Left lung (tissue), 10 donors: ENCODE data around the gene P2RX2. TPM values are rescaled to one million over a fixed set of nuclear protein-coding genes. Genes with fewer than 3 reads are reported as not detected.

Source experiments
- ATAC-seq: fragments of 200-7000 bp; cut with Tn5 transposase; one replicate; pipeline ENCODE4 v1.9.1; 2020; ENCODE audit warnings: moderate library complexity
- DNase-seq, 4 donors: peaks; one replicate each; pipeline ENCODE4 v3.0.0-alpha.2; 2013 to 2020
- H3K27ac ChIP-seq, 2 donors: fragments of 200-600 bp; sonication (generic) in 1 of 2; one replicate each; pipeline versions ENCODE4 v1.5.0 to v1.8.0; 2020 to 2021
- H3K27me3 ChIP-seq, 2 donors: fragments of 200-600 bp; sonication (generic) in 1 of 2; one replicate each; pipeline versions ENCODE4 v1.5.0 to v1.8.0; 2020 to 2021
- H3K36me3 ChIP-seq, 2 donors: fragments of 200-600 bp; sonication (generic) in 1 of 2; one replicate each; pipeline versions ENCODE4 v1.5.0 to v1.8.0; 2020 to 2021
- H3K4me1 ChIP-seq, 2 donors: fragments of 200-600 bp; one replicate each; pipeline ENCODE4 v1.8.0; 2021
- H3K4me3 ChIP-seq, 2 donors: fragments of 200-600 bp; sonication (generic) in 1 of 2; one replicate each; pipeline versions ENCODE4 v1.5.0 to v1.8.0; 2020 to 2021; ENCODE audit warnings: mild to moderate bottlenecking in 1 of 2
- H3K9me3 ChIP-seq, 2 donors: fragments of 200-600 bp; sonication (generic) in 1 of 2; one replicate each; pipeline versions ENCODE4 v1.5.0 to v1.8.0; 2020 to 2021
- intact Hi-C, 2 donors: fragments of 100-400 bp; cut with DNase I; formaldehyde crosslinking; loops; one replicate each; pipeline versions ENCODE4 v1.11.2 to v1.14.2; 2022
- polyA plus RNA-seq, 6 donors: library from polyadenylated mRNA; unstranded; fragments of 120-200 nt; gene quantifications; one replicate each; pipeline ENCODE4 v1.2.1, GENCODE V29; 2013; ENCODE audit not compliant: insufficient read length in 6 of 6
- total RNA-seq, 2 donors: library from RNA; stranded (reverse); fragmentation: NEBNext Ultra II Directional; extraction: Animal tissue kit (Norgen Biotek cat#: 25700); gene quantifications; one replicate each; pipeline ENCODE4 v1.2.1, GENCODE V29; 2021
- TF ChIP-seq, protein P1 (sequence below), 2 donors: fragments of 200-600 bp; sonication (generic) in 1 of 2; IDR thresholded peaks; one replicate each; pipeline versions ENCODE4 v1.5.0 to v1.8.0; 2021; ENCODE audit warnings: antibody characterized with exemption in 2 of 2
- donor health status: DM: no; HTN: yes; CAD: no.
- donor health status: DM: no; HTN: no; CAD: no.

Gene P2RX2
- total and polyA plus RNA-seq, 8 donors, result 4.2 to 10.9 (median 5.3) TPM; not detected in 2

DNA sequence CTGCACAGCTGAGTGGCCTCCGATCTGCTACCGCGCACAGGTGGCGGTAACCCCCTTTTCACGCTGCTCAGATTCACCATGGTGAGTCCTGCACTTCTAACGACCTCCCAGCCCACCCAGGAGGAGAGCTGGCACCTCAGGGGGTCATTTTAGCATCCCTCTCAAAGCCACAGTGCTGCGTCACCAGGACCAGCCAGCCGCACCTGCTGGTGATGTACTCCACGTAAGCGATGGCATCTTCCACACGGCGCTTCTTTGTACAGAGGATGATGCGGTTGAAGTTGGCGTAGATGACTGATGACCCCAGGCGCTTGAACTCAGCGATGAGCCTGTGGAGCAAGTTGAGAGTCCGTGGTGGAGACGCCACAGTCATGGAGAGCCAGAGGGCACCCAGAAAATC is 19.2 kb downstream of the P2RX2 start:
- ATAC-seq (no peak), DNase-seq (no peak)
- H3K36me3 ChIP-seq, result peaks cover 0 to 94% of the 10 kb centered on the region in 2 donors
- H3K9me3 ChIP-seq, result no peaks in the 10 kb centered on the region
- no peaks in the 10 kb centered on the region for H3K27me3 ChIP-seq
- no peak overlapping the region for H3K4me3 ChIP-seq
- H3K4me1 ChIP-seq, result no peaks in the 10 kb centered on the region
- no peak overlapping the region for H3K27ac ChIP-seq
- TF ChIP-seq, protein P1, sequence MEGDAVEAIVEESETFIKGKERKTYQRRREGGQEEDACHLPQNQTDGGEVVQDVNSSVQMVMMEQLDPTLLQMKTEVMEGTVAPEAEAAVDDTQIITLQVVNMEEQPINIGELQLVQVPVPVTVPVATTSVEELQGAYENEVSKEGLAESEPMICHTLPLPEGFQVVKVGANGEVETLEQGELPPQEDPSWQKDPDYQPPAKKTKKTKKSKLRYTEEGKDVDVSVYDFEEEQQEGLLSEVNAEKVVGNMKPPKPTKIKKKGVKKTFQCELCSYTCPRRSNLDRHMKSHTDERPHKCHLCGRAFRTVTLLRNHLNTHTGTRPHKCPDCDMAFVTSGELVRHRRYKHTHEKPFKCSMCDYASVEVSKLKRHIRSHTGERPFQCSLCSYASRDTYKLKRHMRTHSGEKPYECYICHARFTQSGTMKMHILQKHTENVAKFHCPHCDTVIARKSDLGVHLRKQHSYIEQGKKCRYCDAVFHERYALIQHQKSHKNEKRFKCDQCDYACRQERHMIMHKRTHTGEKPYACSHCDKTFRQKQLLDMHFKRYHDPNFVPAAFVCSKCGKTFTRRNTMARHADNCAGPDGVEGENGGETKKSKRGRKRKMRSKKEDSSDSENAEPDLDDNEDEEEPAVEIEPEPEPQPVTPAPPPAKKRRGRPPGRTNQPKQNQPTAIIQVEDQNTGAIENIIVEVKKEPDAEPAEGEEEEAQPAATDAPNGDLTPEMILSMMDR (IDR thresholded peaks at IDR 0.05), result no peak
- intact Hi-C loops, result no loop called here

DNA sequence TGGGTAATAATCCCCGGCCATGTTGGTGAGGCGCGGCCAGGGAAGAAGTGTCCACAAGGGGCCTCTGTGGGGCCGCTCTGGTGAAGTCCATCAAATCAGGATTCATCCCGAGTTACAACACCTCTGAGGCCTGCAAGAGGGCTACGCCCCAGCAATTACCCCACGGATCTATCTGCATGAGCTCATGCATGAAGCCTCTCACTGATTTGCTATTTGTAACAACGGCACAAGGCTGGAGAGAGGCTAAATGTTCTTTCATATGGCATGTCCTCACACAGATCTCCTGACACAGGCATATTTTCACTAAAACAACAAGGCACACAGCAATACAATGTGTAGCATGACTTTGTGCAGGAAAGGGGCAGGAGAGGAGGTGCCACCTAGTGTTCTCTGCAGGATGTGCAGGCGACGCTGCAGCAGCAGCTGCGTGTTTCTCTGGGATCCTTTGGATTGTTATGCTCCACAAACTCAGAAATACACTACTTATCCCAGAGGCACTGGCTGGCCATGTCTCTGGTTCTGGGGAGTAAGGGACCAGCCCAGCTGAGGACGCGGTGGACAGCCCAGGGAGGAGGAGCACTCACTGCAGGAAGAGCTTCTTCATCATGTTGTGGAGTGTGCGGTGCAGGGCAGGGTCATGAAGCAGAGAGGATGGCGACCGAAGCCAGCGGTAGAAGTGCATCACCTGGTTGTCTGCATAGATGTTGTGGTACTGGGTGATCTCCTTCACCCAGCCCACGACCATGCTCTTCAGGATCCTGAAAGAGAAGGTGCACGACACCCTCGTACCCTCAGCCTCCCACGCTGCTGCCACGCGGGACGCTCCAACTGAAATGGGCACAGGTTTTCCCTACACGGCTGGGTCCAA is 20.2 kb downstream of the P2RX2 start:
- ATAC-seq (peak; percentile 76), DNase-seq (peak in 2 of 4 donors; percentile 28 to 51)
- peaks cover 0 to 94% of the 10 kb centered on the region in 2 donors for H3K36me3 ChIP-seq

DNA sequence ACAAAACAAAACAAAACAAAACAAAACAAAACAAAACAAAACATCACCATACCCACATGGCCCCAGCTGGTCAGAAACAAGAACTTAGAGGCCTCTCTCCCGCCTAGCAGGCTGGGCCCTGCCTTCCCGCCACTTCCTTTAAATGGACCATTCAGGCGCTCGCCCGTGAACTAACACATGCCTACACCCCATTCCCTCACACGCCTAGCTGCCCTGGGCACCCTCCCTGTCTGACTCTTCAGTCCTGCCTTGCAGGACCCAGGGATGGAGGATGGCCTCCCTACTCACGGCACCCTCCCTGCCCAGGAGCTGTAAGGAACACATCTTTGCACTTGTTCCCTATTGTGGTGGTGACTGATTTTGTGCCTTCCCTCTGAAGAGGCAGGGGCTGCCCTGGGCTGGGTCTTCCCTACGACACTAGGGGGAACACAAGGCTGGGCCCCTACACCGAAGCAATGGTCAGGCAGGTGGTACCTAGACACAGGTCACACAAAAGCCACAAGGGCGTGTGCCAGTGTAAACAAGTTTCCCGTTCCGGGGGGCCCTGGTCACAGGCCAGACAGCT is 21.5 kb downstream of the P2RX2 start:
- intact Hi-C loops, result no loop called here
- Histone ChIP-seq H3K27ac (no peak overlapping the region), H3K27me3 (no peaks in the 10 kb centered on the region), H3K9me3 (no peaks in the 10 kb centered on the region), H3K36me3 (peaks cover 0 to 88% of the 10 kb centered on the region in 2 donors), H3K4me3 (no peak overlapping the region), H3K4me1 (no peaks in the 10 kb centered on the region)
- no peak for ATAC-seq
- TF ChIP-seq, protein P1 (IDR thresholded peaks at IDR 0.05), result no peak
- no peak for DNase-seq

More for the DNA sequence above, 20.2 kb downstream of the P2RX2 start:
- TF ChIP-seq, protein P1 (IDR thresholded peaks at IDR 0.05), result peak; percentile 60 to 70
- intact Hi-C loops, result no loop called here
- no peak overlapping the region for H3K27ac ChIP-seq
- no peaks in the 10 kb centered on the region for H3K27me3 ChIP-seq
- no peak overlapping the region for H3K4me3 ChIP-seq
- no peaks in the 10 kb centered on the region for H3K4me1 ChIP-seq
- H3K9me3 ChIP-seq, result no peaks in the 10 kb centered on the region

DNA sequence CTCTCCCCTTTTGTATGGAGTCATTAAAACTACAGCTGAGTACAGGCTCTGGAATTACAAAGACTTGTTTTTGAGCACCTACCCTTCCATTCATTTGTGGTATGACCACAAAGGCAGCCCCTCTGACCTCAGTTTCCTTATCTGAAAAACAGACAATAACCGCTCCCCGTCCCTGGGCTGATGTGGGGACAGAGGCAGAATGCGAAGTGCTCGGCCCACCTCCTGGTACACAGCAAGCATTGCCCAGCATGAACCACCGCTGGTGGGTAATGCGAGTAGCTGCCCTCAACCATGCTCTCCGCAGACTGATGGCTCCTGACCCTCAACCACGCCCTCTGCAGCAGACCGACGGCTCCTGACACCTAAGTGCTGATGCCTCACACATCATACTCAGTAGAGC is 22.4 kb downstream of the P2RX2 start:
- Histone ChIP-seq H3K4me1 (no peaks in the 10 kb centered on the region), H3K27ac (no peak overlapping the region), H3K36me3 (peaks cover 0 to 85% of the 10 kb centered on the region in 2 donors), H3K9me3 (no peaks in the 10 kb centered on the region), H3K4me3 (no peak overlapping the region), H3K27me3 (no peaks in the 10 kb centered on the region)
- peak in 2 of 4 donors; percentile 8 to 28 for DNase-seq
- TF ChIP-seq, protein P1 (IDR thresholded peaks at IDR 0.05), result no peak
- intact Hi-C loops, result no loop called here
- no peak for ATAC-seq
